ENCODE results near the gene PPP1R3G. TPM values are rescaled to one million over a fixed set of nuclear protein-coding genes. Genes with fewer than 3 reads are reported as not detected.

PPP1R3G gene
- total and polyA plus RNA-seq, 2 donors (not counting 1 experiment from before 2014, with no cell fraction given), result 0.72 to 3.3 TPM

- H3K9ac ChIP-seq (ENCODE audit: insufficient read depth, low read length), result no peak overlapping the region
- no peaks in the 10 kb centered on the region for H4K20me1 ChIP-seq (ENCODE audit: control insufficient read depth, extremely low read depth, insufficient read depth, low read length)
- H3K4me2 ChIP-seq (ENCODE audit: extremely low read depth, insufficient read depth, low read length), result no peak overlapping the region
- TF ChIP-seq EZH2 (IDR thresholded peaks at IDR 0.05; ENCODE audit: low read length, missing control alignments) (no peak), CTCF (conservative IDR thresholded peaks at IDR 0.05 in 1 of 2, IDR thresholded peaks at IDR 0.05 in 1 of 2; ENCODE audit: low read depth in 1 of 2, low read length in 2 of 2) (no peak)
- H2AFZ ChIP-seq (ENCODE audit: low read length), result no peak overlapping the region
- no peaks in the 10 kb centered on the region for H3K36me3 ChIP-seq (ENCODE audit: control insufficient read depth, insufficient read depth, low read length)
- no peak overlapping the region for H3K4me3 ChIP-seq (replicated peaks in 1 of 4; ENCODE audit: control extremely low read depth in 1 of 4, insufficient read depth in 1 of 4, low read depth in 3 of 4, low read length in 4 of 4)
- H3K27ac ChIP-seq (ENCODE audit: insufficient read depth, low read length), result no peak overlapping the region
- H3K79me2 ChIP-seq (ENCODE audit: control insufficient read depth, insufficient read depth, low read length), result no peaks in the 10 kb centered on the region
- no peaks in the 10 kb centered on the region for H3K27me3 ChIP-seq (ENCODE audit: control insufficient read depth, insufficient read depth, low read length)
- no peak for DNase-seq (ENCODE audit: low read depth in 2 of 2)
- peaks cover 7% of the 10 kb centered on the region for H3K4me1 ChIP-seq (ENCODE audit: control insufficient read depth, extremely low read depth, insufficient read depth, low read length)
- no peaks in the 10 kb centered on the region for H3K9me3 ChIP-seq (ENCODE audit: control insufficient read depth, insufficient read depth, low read depth, low read length)
Observed at GRCh38 chr6:5130135-5130866, 45.2 kb downstream of the PPP1R3G start.

- no peaks in the 10 kb centered on the region for H3K9me3 ChIP-seq (ENCODE audit: control insufficient read depth, insufficient read depth, low read depth, low read length)
- H3K4me3 ChIP-seq (replicated peaks in 1 of 4; ENCODE audit: control extremely low read depth in 1 of 4, insufficient read depth in 1 of 4, low read depth in 3 of 4, low read length in 4 of 4), result peak overlapping the region; percentile 4 to 63 (median 31)
- no peaks in the 10 kb centered on the region for H3K36me3 ChIP-seq (ENCODE audit: control insufficient read depth, insufficient read depth, low read length)
- peaks cover 5% of the 10 kb centered on the region for H3K4me1 ChIP-seq (ENCODE audit: control insufficient read depth, extremely low read depth, insufficient read depth, low read length)
- H3K79me2 ChIP-seq (ENCODE audit: control insufficient read depth, insufficient read depth, low read length), result no peaks in the 10 kb centered on the region
- peak overlapping the region; percentile 73 for H3K27ac ChIP-seq (ENCODE audit: insufficient read depth, low read length)
- peak; percentile 80 to 99 for DNase-seq (ENCODE audit: low read depth in 2 of 2)
- peak overlapping the region; percentile 48 for H2AFZ ChIP-seq (ENCODE audit: low read length)
- peak overlapping the region; percentile 50 for H3K9ac ChIP-seq (ENCODE audit: insufficient read depth, low read length)
- H3K4me2 ChIP-seq (ENCODE audit: extremely low read depth, insufficient read depth, low read length), result peak overlapping the region; percentile 49
- no peaks in the 10 kb centered on the region for H4K20me1 ChIP-seq (ENCODE audit: control insufficient read depth, extremely low read depth, insufficient read depth, low read length)
- TF ChIP-seq CTCF (conservative IDR thresholded peaks at IDR 0.05 in 1 of 2, IDR thresholded peaks at IDR 0.05 in 1 of 2; ENCODE audit: low read depth in 1 of 2, low read length in 2 of 2) (no peak), EZH2 (IDR thresholded peaks at IDR 0.05; ENCODE audit: low read length, missing control alignments) (no peak)
- H3K27me3 ChIP-seq (ENCODE audit: control insufficient read depth, insufficient read depth, low read length), result no peaks in the 10 kb centered on the region
Observed at GRCh38 chr6:5132731-5133130, 47.6 kb downstream of the PPP1R3G start.

GRCh38 chr6:5133943-5134342 lies 48.8 kb downstream of the PPP1R3G start:
- Histone ChIP-seq H3K79me2 (ENCODE audit: control insufficient read depth, insufficient read depth, low read length) (no peaks in the 10 kb centered on the region), H3K27me3 (ENCODE audit: control insufficient read depth, insufficient read depth, low read length) (no peaks in the 10 kb centered on the region), H4K20me1 (ENCODE audit: control insufficient read depth, extremely low read depth, insufficient read depth, low read length) (no peaks in the 10 kb centered on the region), H2AFZ (ENCODE audit: low read length) (no peak overlapping the region), H3K9ac (ENCODE audit: insufficient read depth, low read length) (no peak overlapping the region), H3K4me3 (replicated peaks in 1 of 4; ENCODE audit: control extremely low read depth in 1 of 4, insufficient read depth in 1 of 4, low read depth in 3 of 4, low read length in 4 of 4) (no peak overlapping the region), H3K4me1 (ENCODE audit: control insufficient read depth, extremely low read depth, insufficient read depth, low read length) (peaks cover 5% of the 10 kb centered on the region), H3K4me2 (ENCODE audit: extremely low read depth, insufficient read depth, low read length) (no peak overlapping the region), H3K27ac (ENCODE audit: insufficient read depth, low read length) (no peak overlapping the region), H3K9me3 (ENCODE audit: control insufficient read depth, insufficient read depth, low read depth, low read length) (no peaks in the 10 kb centered on the region), H3K36me3 (ENCODE audit: control insufficient read depth, insufficient read depth, low read length) (no peaks in the 10 kb centered on the region)
- TF ChIP-seq EZH2 (IDR thresholded peaks at IDR 0.05; ENCODE audit: low read length, missing control alignments) (no peak), CTCF (conservative IDR thresholded peaks at IDR 0.05 in 1 of 2, IDR thresholded peaks at IDR 0.05 in 1 of 2; ENCODE audit: low read depth in 1 of 2, low read length in 2 of 2) (no peak)
- peak in 1 of 2 donors; percentile 33 for DNase-seq (ENCODE audit: low read depth in 2 of 2)

Data from fibroblast of lung (primary cell).